Body of pancreas (tissue), 4 donors: Measurements from ENCODE around the gene ELL2. TPM values are rescaled to one million over a fixed set of nuclear protein-coding genes. Genes with fewer than 3 reads are reported as not detected.

Experiments used
- ATAC-seq: fragments of 150-250 bp; one replicate; pipeline ENCODE4 v1.9.1; 2016
- DNase-seq, 4 donors: peaks; one replicate each; pipeline ENCODE4 v3.0.0-alpha.2; 2019
- H3K27ac ChIP-seq, 4 donors: fragments of 200-600 bp; sonication (generic); 1 replicate in 3 of 4; 2 replicates in 1 of 4; pipeline versions ENCODE4 v1.5.1 to v1.6.1; 2016 to 2019; ENCODE audit warnings: mild to moderate bottlenecking in 1 of 4, mixed read lengths in 1 of 4, moderate library complexity in 1 of 4
- H3K27me3 ChIP-seq, 2 donors: fragments of 200-600 bp; sonication (generic); one replicate each; pipeline ENCODE4 v1.6.0; 2016; ENCODE audit warnings: mild to moderate bottlenecking in 1 of 2
- H3K36me3 ChIP-seq, 2 donors: fragments of 200-600 bp; sonication (generic); replicated peaks in 1 of 2; 2 replicates each; pipeline ENCODE4 v1.5.1; 2016; ENCODE audit warnings: low read depth in 2 of 2; ENCODE audit not compliant: insufficient read depth in 1 of 2
- H3K4me1 ChIP-seq: fragments of 200-600 bp; sonication (generic); one replicate; pipeline ENCODE4 v1.6.0; 2016
- H3K4me3 ChIP-seq, 2 donors: fragments of 200-600 bp; sonication (generic); 1 replicate in 1 of 2; 2 replicates in 1 of 2; pipeline ENCODE4 v1.5.1; 2016 to 2019
- H3K9me3 ChIP-seq, 3 donors: fragments of 200-600 bp; sonication (generic); 1 replicate in 2 of 3; 2 replicates in 1 of 3; pipeline ENCODE4 v1.5.1; 2016
- CTCF ChIP-seq, 7 experiments: fragments of 450-650 bp in 4 of 7; fragments of 200-600 bp in 3 of 7; sonication (generic) in 3 of 7; IDR thresholded peaks; one replicate each; pipeline ENCODE4 v1.5.1; 2016 to 2019; ENCODE audit warnings: antibody characterized with exemption in 7 of 7
- POLR2A ChIP-seq, 3 donors: fragments of 450-650 bp; IDR thresholded peaks; one replicate each; pipeline ENCODE4 v1.6.1; 2016; ENCODE audit warnings: antibody characterized with exemption in 3 of 3, mild to moderate bottlenecking in 2 of 3
- WGBS, 2 donors: methylation state at CpG; one replicate each; pipeline ENCODE4 v1.1.5; 2017; 5-methylcytosine and 5-hydroxymethylcytosine counted together
- intact Hi-C: fragments of 100-400 bp; cut with DNase I; formaldehyde crosslinking; loops from one replicate; pipeline ENCODE4 v1.15.1; 2023
- total RNA-seq, 2 donors: library from RNA; depleted of rRNA; stranded (reverse); fragments of >200 nt; gene quantifications; one replicate each; pipeline ENCODE4 v1.1.0, GENCODE V29; 2016

ELL2 gene
- total RNA-seq, 2 donors from 2014 or later, result 100 to 104 TPM

- WGBS, 2 donors, result 63 to 66% methylated on average over 8 of the region's 8 CpGs
- intact Hi-C loops, result no loop called here
- Histone ChIP-seq H3K27me3 (no peaks in the 10 kb centered on the region), H3K9me3 (no peaks in the 10 kb centered on the region), H3K4me1 (peaks cover 26% of the 10 kb centered on the region), H3K4me3 (no peak overlapping the region), H3K27ac (peak overlapping the region in 2 of 4 donors; percentile 100), H3K36me3 (no peaks in the 10 kb centered on the region)
- no peak for DNase-seq
- no peak for ATAC-seq
- TF ChIP-seq POLR2A (IDR thresholded peaks at IDR 0.05) (no peak), CTCF (IDR thresholded peaks at IDR 0.05) (no peak)
Observed at GRCh38 chr5:95963650-95964410, 2.2 kb upstream of the ELL2 start.

- Histone ChIP-seq H3K36me3 (no peaks in the 10 kb centered on the region), H3K4me1 (peaks cover 37% of the 10 kb centered on the region), H3K27ac (peak overlapping the region; percentile 97 to 100 (median 100)), H3K4me3 (no peak overlapping the region), H3K27me3 (no peaks in the 10 kb centered on the region), H3K9me3 (no peaks in the 10 kb centered on the region)
- ATAC-seq (no peak), DNase-seq (peak in 2 of 4 donors; percentile 28 to 34)
- intact Hi-C loops, result no loop called here
- no peak for TF ChIP-seq CTCF (IDR thresholded peaks at IDR 0.05)
- no peak for TF ChIP-seq POLR2A (IDR thresholded peaks at IDR 0.05)
- 35 to 49% methylated on average over 6 of the region's 6 CpGs for WGBS, 2 donors
Observed at GRCh38 chr5:95962785-95963184, 1.1 kb upstream of the ELL2 start.

DNA sequence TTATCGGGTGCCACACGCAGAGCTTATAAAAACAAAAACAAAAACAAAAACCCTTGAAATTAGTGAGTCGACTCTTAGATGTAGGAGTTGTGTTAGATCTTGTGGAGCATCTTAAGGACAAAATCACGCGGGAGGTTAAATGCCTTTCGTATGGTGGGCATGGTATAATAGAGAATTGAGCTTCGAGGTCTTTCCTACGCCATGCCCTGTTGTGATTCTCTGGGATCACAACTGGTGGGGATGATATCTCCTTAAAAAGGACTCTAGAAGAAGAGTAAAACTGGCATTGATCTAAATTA lies 773 bp upstream of the ELL2 start:
- Histone ChIP-seq H3K4me3 (peak overlapping the region in 1 of 2 donors; percentile 28), H3K9me3 (no peaks in the 10 kb centered on the region), H3K4me1 (peaks cover 40% of the 10 kb centered on the region), H3K27ac (peak overlapping the region; percentile 97 to 100 (median 100)), H3K27me3 (no peaks in the 10 kb centered on the region), H3K36me3 (no peaks in the 10 kb centered on the region)
- intact Hi-C loops, result no loop called here
- TF ChIP-seq POLR2A (IDR thresholded peaks at IDR 0.05) (no peak), CTCF (IDR thresholded peaks at IDR 0.05) (no peak)
- 18 to 20% methylated on average over 8 of the region's 8 CpGs for WGBS, 2 donors
- no peak for DNase-seq
- ATAC-seq, result no peak

DNA sequence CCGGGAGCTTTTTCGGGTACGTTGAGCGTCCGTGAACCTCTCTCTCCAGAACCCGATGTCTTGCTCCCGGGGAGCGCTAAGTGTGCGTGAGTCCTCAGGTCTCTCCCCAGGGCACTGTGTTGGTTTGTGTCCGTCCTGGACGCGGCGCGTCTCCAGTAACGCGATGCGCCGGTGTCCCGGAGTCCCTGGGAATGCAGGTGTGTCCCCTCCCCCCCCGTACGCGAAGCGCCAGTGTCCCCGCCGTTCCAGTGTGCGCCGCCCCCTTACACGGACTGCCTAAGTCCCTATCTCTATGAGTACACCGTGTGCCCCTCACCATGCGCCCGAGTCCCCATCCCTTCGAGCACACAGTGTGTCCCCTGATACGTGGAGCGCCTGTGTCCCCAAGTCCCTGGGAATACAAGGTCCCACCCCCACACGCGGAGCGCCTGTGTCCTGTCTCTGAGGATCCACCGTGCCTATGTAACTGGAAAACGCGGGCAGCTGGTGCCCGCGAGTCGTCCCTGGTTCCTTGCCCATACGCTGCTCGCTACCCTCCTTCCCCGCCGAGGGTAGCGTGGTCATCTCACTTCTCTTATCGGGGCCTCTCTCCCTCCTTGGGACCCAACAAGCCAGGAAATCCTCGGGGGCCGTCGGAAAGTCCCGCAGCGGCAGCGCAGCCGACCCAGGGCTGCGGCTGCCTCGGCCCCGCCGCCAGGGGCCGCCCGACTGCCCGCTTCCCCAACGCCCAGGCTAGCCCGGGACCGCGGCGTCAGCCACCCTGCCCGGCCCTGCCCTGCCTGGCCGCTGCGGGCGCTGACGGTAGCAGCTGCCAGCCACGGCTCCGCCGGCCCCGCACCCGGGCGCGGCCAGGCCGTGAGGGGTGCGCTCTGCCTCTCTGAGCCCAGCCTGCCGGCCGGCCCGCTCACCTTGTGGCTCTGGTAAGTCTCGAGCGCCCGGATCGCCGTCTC lies 709 bp downstream of the ELL2 start:
- Histone ChIP-seq H3K4me3 (peak overlapping the region; percentile 28 to 98), H3K9me3 (peaks cover 0 to 4% (median 0%) of the 10 kb centered on the region in 3 donors), H3K27ac (peak overlapping the region; percentile 97 to 100 (median 100)), H3K27me3 (no peaks in the 10 kb centered on the region), H3K4me1 (peaks cover 45% of the 10 kb centered on the region), H3K36me3 (no peaks in the 10 kb centered on the region)
- intact Hi-C loops, result no loop called here
- 0 to 1% methylated on average over 23 to 89 of the region's 90 CpGs for WGBS, 2 donors
- DNase-seq (peak; percentile 84 to 88 (median 86)), ATAC-seq (peak; percentile 76)
- peak; percentile 48 to 97 (median 84) for TF ChIP-seq CTCF (IDR thresholded peaks at IDR 0.05)
- TF ChIP-seq POLR2A (IDR thresholded peaks at IDR 0.05), result peak in 1 of 3 donors; percentile 33
